Muscle layer of duodenum (tissue), 2 donors: ENCODE measurements around the gene PROP1.
"Not testable (repeated sequence)": the region's sequence is repeated elsewhere in the genome, so short reads cannot be mapped to it uniquely, and the experiment has no call there.

ENCODE experiments used
- H3K27ac ChIP-seq: one replicate; pipeline ENCODE4 v1.7.0; 2013; ENCODE audit warnings: mild to moderate bottlenecking, low read length
- H3K27me3 ChIP-seq: one replicate; pipeline ENCODE4 v1.7.0; 2013; ENCODE audit warnings: low read depth, mild to moderate bottlenecking, control low read depth, low read length
- H3K36me3 ChIP-seq, 2 donors: one replicate each; pipeline ENCODE4 v1.7.0; 2013; ENCODE audit warnings: low read length in 2 of 2, control low read depth in 1 of 2, mild to moderate bottlenecking in 1 of 2; ENCODE audit not compliant: insufficient read depth in 2 of 2, control insufficient read depth in 1 of 2
- H3K4me1 ChIP-seq, 2 donors: one replicate each; pipeline ENCODE4 v1.7.0; 2013; ENCODE audit warnings: low read length in 2 of 2, mild to moderate bottlenecking in 2 of 2, control low read depth in 1 of 2, moderate library complexity in 1 of 2; ENCODE audit not compliant: insufficient read depth in 2 of 2, control insufficient read depth in 1 of 2
- H3K4me3 ChIP-seq, 2 donors: one replicate each; pipeline ENCODE4 v1.7.0; 2013; ENCODE audit warnings: low read length in 2 of 2, low read depth in 1 of 2, mild to moderate bottlenecking in 1 of 2
- H3K9me3 ChIP-seq, 2 donors: one replicate each; pipeline ENCODE4 v1.7.0; 2013; ENCODE audit warnings: low read length in 2 of 2, control low read depth in 1 of 2, mild to moderate bottlenecking in 1 of 2; ENCODE audit not compliant: control insufficient read depth in 1 of 2
- donor health status: healthy.

PROP1 gene

DNA sequence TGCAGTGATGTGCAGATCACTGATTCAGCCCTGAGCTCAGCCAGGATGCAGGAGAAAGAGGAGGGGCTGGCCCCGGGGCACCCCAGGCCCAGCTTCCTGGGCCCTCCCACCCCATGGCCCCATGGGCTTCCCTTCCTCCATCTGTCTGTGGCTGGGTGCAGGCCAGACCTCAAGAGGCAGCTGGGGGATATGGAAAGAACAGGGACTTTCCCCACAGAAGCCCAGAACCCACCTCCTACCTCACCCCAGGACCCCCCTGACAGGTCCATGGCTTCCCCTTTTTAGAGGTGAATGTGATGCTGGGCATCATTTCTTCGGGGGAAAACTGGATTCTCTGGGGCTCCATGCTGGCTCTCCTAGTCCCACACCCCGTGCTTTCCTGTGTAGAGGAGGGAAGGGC lies 53.1 kb downstream of the PROP1 start:
- not testable (repeated sequence) for H3K27me3 ChIP-seq, H3K4me1 ChIP-seq, H3K9me3 ChIP-seq, H3K27ac ChIP-seq, H3K4me3 ChIP-seq, H3K36me3 ChIP-seq
